CD4-positive, alpha-beta T cell treated with Interleukin-2 at 100 ng/mL for 4 hours (primary cell): ENCODE measurements around the gene TMEM121B.

Experiments used
- DNase-seq: peaks from one replicate; pipeline ENCODE4 v3.0.0-alpha.2; 2020; ENCODE audit warnings: low spot score

TMEM121B gene

DNA sequence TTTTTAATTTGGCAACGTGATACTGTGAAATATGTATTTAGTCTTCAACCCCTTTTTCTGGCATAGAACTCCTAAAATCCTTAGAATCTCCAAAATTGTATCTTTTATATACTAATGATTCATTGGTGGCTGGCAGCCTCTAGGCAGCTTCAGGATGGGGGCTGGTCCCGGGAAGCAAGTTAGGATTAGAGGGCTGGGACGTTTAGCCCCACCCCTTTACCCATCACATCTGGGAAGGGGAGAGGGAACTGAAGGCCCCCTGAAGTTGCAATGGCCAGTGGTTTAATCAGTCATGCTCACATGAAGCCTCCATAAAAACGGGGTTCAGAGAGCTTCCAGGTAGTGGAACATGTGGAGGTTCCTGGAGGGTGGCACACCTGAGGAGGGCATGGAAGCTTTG, 29.3 kb downstream of the TMEM121B start:
- no peak for DNase-seq

GRCh38 chr22:17090550-17090949, 30.6 kb downstream of the TMEM121B start:
- DNase-seq, result no peak

DNA sequence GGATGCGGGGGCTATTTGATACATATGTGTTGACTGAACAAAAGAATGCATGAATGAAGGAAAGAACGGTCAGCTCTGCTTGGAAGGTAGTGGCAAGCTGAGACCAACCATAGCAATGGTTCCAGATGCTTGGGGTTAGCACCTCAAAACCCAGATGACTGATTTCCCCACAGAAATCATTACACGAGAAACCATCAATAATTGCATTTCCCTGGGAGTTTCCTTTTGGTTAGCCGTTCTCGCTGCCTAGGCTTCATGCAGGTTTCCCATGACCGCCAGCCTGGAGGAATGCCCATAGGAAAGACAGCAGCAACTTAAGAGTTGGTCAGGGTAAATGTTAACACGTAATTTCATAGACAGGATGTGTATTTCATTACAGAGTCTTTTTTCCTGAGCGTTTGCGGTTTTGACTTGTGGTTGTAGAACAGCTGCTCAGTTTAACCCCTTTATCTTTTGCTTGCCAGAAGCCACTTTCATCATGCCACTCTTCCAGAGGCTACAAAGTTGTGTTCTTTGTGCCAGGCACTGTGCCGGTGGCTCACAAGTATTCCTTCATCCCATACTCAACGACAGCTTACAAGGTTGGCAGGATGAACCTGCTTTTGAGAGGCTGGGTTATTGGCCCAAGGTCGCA, 33.5 kb downstream of the TMEM121B start:
- peak; percentile 63 for DNase-seq

- no peak for DNase-seq
Observed at GRCh38 chr22:17086788-17087497, 34.2 kb downstream of the TMEM121B start.

GRCh38 chr22:17086296-17086695, 34.9 kb downstream of the TMEM121B start:
- no peak for DNase-seq

DNA sequence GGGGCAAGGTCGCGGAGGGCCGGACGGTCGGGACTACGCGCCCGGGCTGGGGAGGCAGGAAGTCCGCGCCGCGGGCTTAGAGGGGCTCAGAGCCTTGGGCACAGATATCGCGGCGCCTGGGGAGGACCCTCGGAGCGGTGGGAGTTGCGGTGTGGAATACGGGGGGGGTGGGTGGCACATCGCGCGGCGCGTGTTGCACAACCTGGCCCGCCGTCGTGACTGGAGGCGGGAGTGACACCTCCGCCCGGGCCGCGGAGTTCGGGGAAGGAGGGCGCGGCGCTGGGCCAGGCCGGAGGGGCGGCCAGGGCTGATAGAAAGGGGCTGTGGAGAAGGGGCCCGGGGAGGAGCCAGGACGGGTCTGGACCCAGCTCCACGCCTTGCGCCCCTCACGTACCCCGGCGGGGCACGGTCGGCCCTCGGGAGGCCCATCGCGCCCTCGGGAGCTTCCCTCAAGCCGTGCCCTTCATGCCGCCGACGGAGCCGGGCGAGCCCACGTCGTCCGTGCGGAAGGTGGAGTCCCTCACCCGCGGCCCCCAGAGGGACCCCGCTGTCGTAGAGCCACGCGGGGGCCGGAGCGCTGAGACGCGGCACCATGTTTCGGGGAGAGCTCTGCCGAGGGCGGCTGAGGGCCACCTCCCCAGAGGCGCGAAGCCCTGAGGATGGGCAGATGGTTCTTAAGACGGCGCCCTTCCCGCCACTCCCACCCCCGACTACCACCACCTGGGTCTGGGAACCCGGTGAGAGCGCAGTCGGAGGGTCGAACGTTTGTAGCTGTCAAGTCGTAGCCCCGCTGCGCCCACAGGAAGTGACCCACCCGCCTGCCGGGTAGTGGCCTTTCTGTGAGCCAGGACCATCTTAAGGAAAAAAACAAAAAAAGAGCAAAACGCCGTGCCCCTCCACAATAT, 35.6 kb downstream of the TMEM121B start:
- no peak for DNase-seq

GRCh38 chr22:17084554-17085276, 36.4 kb downstream of the TMEM121B start, which contains the start of gene IL17RA:
TSS of gene IL17RA (plus strand) at chr22:17085000. CDS start at chr22:17085092, 92 bp downstream.
- DNase-seq, result peak; percentile 95

GRCh38 chr22:17083811-17084441, 37.2 kb downstream of the TMEM121B start:
- no peak for DNase-seq

DNA sequence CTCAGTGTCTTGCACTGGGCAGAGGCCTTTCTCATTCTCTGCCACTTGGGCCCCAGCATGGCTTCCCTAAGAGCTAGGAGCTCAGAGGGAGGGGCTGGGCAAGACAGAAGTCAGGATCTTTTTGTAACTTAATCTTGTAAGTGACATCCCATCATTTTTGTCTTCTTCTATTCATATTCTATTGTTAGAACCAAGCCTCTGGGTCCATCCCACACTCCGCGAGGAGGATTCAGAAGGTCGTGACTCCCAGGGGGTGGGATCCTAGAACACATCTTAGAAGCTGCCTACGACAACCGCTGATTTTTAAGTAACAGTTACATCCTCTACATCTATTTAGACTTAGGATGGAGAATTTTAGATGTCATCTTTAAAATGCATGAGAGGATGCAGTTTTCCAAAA, 37.9 kb downstream of the TMEM121B start:
- no peak for DNase-seq

GRCh38 chr22:17079572-17079971, 41.6 kb downstream of the TMEM121B start:
- DNase-seq, result no peak

- no peak for DNase-seq
Observed at GRCh38 chr22:17077255-17077654, 43.9 kb downstream of the TMEM121B start.

- no peak for DNase-seq
Observed at GRCh38 chr22:17074648-17075002, 46.5 kb downstream of the TMEM121B start.

DNA sequence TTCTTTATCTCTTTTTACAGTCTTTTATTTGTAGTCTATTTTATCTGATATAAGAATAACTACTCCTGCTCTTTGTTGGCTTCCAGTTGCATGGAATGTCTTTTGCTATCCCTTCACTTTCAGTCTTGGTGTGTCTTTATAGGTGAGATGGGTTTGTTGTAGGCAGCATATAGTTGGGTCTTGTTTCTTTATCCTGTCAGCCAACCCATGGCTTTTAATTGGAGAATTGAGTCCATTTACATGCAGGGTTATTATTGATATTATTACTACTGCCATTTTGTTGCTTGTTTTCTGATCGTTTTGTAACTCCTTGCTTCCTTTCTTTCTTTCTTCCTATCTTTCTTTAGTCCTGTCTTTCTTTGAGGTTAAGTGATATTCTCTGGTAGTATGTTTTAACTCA, 48.3 kb downstream of the TMEM121B start:
- no peak for DNase-seq
